ENCODE data around the gene MOGAT3.

MOGAT3 gene

DNA sequence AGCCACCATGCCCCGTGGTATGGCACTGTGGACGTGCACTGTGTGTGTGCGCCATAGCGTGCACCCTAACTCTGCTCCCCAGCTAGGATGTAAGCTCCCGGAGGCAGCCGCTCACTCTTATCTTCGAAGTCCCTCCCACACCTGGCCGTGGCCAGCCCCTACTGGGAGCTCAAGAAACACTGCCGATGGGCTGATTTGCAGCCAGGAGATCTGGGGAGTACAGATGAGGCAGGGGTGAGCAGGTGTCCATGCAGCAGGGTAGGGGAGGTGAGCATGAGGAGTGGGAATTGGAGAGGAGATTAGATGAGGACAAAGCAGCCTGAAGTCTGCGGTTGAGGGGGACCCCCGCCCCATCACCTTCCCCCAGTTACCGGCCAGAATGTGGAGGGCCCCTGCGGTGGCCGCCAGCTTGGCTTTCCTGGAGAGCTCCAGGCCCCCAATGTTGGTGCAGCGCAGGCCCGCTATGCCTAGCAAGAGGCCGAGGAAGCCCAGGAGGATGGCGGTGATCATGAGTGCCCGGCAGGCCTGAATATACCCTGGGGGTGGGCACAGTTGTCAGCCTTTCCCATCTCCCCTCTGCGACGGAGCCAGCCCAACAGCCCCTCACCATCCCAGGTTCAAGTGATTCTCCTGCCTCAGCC, 33.2 kb upstream of the MOGAT3 start:
- DNase-seq (ENCODE audit: low spot score) = no peak

DNA sequence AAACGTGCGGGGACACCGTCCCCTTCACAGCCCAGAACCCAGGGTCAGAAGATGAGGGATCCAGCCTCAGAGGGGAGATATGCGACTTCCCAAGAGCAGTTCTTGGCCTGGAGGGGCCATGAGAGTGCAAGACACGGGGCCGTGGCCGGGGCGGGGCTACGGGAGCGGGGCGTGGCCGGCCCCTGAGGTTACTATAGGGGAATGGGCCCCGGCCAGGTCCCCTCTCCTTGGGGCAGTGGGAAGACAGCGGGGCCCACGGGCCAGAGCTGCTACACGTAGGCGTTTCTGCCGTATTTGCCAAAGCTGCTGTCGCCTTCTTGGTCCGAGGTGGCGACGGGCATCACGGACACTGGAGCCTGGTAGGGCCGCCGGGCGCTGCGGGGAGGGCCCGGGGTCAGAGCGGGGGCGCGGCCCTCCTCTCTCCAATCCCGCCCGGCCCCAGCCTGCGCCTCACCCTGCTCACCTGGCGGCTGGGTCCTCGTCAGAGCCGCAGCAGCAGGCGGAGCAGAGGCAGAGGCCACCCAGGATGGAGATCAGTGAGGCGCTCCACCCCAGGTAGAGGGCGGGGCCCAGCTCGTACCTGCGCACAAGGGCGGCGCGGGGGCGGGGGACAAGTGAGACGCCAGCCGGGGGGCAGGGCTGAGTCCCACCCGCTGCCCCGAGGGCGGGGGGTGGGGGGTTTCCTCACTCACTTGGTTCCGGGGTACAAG, 31.5 kb upstream of the MOGAT3 start:
- peak; percentile 62 for DNase-seq (ENCODE audit: low spot score)

DNA sequence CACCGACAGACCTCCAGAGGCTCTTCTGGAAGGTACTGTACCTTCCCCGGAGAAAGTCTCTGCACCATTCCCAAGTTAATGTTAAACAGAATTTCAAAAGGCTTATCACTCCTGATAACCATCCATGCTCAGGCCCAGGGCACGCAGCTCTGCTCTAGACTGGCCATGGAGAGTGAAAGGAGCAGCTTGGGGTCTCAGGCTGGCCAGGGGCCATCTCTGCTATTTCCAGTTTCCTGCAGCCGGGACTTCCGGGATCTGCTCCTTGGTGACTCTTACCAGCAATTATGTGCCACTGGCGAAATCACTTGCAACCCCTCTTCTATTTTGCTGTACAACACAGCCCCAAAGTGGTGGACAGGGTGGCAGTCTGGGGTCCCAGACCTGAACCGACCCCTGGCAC, 30.8 kb upstream of the MOGAT3 start:
- no peak for DNase-seq (ENCODE audit: low spot score)

- no peak for DNase-seq (ENCODE audit: low spot score)
Observed at GRCh38 chr7:101226721-101227120, 25.9 kb upstream of the MOGAT3 start.

DNA sequence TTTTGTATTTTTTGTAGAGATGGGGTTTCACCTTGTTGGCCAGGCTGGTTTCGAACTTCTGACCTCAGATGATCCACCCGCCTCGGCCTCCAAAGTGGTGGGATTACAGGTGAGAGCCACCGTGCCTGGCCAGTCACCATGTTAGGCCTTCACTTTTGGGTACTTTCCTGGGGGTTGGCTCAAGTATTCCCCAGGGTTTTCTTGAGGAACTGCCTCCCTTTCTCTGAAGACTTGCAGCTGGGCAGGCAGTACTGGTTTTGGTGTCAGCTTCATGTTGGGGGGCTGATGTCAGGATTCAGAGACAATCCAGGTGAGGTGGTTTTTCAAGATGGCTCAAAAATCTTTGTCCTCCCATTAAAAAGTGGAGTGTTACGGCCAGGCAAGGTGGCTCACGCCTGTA, 24.8 kb upstream of the MOGAT3 start:
- no peak for DNase-seq (ENCODE audit: low spot score)

GRCh38 chr7:101223528-101223927, 22.7 kb upstream of the MOGAT3 start:
- no peak for DNase-seq (ENCODE audit: low spot score)

- no peak for DNase-seq (ENCODE audit: low spot score)
Observed at GRCh38 chr7:101222275-101222830, 21.5 kb upstream of the MOGAT3 start.

DNA sequence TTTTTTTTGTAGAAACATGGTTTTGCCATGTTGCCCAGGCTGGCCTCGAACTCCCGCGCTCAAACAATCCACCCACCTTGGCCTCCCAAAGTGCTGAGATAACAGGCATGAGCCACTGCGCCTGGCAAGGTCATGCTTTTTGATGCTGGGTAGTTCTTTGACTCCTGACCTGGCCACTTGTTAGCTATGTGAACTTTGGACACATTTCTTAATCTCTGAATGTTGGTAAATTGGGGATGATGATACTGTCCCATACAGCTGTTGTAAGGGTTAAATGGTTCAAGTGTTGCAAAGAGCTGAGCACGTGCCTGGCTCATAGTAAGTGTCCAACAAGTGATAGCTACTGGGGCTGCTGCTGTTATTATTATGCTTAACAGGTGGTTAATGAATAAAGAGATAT, 19.5 kb upstream of the MOGAT3 start:
- no peak for DNase-seq (ENCODE audit: low spot score)

- DNase-seq (ENCODE audit: low spot score) = no peak
Observed at GRCh38 chr7:101218236-101219125, 17.6 kb upstream of the MOGAT3 start.

DNA sequence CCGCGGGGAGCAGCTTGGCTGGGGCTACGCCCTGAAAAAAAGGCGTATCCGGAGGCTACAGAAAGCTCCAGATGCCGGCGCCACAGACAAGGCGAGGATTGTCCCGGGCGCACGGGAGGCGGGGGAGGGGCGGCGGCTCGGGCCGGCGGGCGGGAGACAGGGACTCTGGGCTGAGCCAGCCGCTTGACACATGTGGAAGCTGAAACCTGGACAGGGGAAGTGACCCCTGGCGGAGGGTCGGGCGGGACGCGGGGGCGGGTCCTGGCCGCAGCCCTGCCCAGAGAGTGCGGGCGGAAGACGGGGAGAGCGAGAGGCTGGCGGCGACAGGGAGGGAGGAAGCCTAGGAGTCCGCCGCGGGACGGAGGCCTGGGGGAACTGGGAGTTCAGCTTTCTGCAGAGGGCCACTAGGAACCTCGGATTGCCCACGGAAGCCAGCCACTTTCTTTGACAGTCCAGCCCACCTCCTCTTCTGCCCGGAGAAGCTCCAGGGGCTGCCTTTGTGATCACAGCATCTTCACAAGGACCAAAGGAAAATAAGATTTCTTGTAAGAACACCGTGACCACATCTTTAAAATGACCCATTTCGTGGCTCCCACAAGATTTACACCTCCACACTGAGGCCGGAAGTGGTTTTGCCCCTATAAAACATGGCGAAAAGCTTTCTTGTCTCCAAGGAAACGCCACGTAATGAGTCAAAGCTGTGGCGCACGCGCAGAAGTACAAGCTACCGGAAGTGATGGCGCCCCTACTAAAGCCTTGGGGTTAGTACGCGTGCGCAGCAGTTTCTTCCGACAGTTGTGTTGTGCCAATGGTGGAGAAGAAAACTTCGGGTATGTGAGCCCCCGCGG, 16.8 kb upstream of the MOGAT3 start, which contains the start of the genes PLOD3 and ZNHIT1:
PLOD3 (minus strand) TSS at position 194 of the 848 bp plus-strand sequence. CDS start 307 bp downstream, outside the sequence.
ZNHIT1 (plus strand) TSS at position 778 of the 848 bp plus-strand sequence; CDS start at position 809, 31 bp downstream.
- DNase-seq (ENCODE audit: low spot score) = peak; percentile 95

- no peak for DNase-seq (ENCODE audit: low spot score)
Observed at GRCh38 chr7:101216860-101217387, 16.1 kb upstream of the MOGAT3 start.

GRCh38 chr7:101216001-101216859, 15.4 kb upstream of the MOGAT3 start:
- DNase-seq (ENCODE audit: low spot score) = no peak

- DNase-seq (ENCODE audit: low spot score) = no peak
Observed at GRCh38 chr7:101212014-101212413, 11.2 kb upstream of the MOGAT3 start.

DNA sequence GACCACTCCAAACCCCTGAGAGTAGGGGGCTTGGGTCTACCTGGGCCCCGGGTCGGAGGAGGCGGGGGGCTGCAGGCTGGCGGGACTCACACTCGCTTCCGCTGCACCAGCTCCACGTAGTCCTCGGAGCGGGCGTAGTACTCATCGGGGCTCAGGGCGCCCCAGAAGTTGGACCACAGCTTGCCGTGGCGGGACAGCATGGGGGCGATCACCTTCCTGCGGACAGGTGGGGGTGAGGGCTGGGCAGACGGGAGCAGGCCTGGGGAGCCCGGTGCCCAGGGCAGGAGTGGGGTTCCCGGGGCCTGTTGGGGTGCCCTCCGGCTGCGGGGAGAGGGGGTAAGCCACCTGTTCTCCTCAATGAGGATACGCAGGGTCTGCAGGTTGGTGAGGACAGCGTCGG, 10.7 kb upstream of the MOGAT3 start:
- no peak for DNase-seq (ENCODE audit: low spot score)

- DNase-seq (ENCODE audit: low spot score) = no peak
Observed at GRCh38 chr7:101210143-101210542, 9.3 kb upstream of the MOGAT3 start.

DNA sequence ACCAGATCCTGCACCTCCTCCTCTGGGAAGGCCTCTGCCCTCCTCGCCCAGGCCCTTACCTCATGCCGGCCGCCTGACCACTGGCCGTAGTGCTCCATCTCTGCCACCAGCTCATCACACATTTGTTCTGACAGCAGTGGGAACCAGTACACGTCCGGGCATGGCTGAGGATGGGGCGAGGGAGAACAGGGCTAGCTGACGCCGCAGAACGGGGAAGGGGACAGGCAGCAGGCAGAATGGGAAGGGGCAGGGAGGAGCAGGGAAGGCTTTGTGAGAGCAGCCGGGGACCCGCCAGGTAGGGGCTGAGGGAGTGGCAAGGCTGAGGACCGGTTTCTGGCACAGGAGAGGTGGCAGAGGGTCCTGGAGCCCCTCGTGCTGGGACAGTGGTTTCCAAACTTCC, 8.0 kb upstream of the MOGAT3 start:
- no peak for DNase-seq (ENCODE audit: low spot score)

DNA sequence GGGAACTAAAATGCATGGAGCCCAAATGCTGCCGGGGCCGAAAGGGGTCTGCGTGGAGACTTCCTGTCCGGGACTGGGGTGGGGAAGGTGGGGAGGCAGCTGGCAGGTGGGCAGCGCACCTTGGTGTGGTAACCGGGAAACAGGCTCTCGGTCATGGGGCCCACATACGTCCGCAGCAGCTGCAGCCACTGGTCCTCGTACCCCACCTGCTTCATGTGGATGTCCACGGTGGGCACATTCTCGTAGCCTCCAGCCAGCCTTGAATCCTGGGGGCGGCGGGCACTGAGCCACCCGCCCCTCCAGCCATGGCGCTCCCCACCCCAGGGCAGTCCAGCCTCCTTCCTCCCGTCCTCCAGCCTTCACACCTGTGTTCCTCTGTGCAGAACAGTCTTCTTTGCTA, 6.6 kb upstream of the MOGAT3 start:
- no peak for DNase-seq (ENCODE audit: low spot score)

DNA sequence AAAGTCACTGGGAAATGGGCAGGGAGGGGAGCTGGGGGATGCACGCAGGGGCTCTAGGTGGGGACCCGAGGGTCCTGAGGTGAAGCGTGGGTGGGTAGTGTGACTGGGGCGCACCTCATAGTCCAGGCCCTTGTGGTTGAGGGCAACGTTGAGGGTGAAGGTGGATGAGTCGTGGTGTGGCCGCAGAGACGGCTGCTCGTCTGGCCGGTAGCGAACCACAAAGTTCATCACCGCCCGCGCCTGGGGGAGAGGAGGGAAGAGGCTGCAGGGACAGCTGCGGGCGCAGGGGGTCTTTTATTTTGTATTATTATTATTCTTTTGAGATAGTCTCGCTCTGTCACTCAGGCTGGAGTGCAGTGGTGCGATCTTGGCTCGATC, 5.8 kb upstream of the MOGAT3 start:
- DNase-seq (ENCODE audit: low spot score) = no peak

- no peak for DNase-seq (ENCODE audit: low spot score)
Observed at GRCh38 chr7:101205901-101206664, 5.2 kb upstream of the MOGAT3 start.
